ENCODE results near the gene MPC1.
A peak's percentile ranks its signal among the peaks of the same experiment; 100 is the strongest.
"Not testable (repeated sequence)": the region's sequence is repeated elsewhere in the genome, so short reads cannot be mapped to it uniquely, and the experiment has no call there.

Gene MPC1

DNA sequence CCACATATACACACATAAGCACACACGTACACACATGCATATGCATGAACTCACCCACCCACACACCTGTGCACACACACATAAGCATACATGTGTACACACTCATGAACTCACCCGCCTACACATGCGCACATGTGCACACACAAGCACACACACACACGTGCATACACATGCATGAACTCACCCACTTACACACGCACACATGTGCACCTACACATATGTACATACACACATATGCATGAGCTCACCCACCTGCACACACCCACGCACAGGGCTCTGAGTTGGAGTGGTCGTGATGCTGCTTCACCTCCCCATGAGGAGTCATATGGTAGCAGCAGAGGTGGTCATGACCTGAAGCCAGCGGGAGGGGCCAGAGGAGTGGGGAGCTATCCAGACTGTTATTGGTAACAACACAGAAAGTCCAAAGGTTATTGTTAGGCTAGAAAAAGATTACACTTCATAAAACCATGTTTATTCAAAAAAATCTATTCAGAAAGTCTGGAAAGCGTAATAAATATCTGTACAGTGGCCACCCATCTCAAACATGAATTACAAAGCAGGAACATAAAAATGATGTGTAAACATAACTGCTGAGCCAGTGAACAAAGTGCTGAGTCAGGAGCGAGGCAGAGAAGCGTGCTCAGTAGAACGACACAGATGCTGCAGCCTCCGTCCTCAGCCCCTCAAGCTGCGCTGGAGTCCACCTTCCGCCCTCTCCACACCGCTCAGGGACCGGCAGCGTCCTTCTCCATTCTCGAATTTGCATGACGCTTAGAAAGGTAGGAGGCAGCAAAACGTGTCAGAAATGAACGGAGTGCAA is 26.4 kb upstream of the MPC1 start:
- DNase-seq (ENCODE audit: low read depth in 1 of 2, low spot score in 1 of 2), result no peak

DNA sequence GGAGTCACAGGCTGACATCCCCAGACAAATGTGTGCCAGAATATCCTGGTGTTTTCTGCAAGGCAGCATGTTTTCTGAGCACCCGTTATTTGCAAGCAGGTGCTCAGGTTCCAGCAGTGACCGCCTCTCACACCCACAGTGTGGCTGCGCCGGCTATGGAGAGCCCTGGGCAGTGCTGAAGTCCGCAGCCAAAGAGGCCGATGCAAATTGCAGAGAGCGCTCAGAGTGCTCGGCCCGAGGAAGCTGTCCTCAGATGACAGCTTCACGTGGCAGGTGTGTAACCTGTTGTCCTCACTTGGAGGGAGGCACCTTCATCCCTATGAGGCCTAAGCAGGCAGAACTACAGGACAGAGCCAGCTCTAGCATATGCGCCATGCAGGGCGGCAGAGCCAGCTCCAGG is 23.5 kb upstream of the MPC1 start:
- no peak for DNase-seq (ENCODE audit: low read depth in 1 of 2, low spot score in 1 of 2)

DNA sequence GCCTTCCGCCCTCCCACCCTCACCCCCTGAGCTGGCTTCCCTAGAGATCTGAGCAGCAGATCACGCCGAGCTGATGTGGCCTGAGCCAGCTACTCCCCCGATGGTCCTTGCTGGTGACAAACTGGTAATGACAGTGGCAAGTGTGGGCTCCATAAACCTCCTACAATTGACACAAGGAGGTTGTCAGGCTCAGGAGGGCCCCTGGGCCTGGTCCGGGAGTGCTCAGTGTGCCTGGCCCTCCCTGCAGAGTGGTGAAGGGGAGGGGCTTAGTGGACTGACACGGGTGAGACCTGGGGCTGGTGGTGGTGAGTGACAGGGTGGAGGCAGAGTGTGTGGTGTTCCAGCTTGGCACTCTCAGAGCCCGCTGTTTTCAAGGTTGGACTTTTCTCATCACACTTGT is 22.6 kb upstream of the MPC1 start:
- DNase-seq (ENCODE audit: low read depth in 1 of 2, low spot score in 1 of 2), result no peak

DNA sequence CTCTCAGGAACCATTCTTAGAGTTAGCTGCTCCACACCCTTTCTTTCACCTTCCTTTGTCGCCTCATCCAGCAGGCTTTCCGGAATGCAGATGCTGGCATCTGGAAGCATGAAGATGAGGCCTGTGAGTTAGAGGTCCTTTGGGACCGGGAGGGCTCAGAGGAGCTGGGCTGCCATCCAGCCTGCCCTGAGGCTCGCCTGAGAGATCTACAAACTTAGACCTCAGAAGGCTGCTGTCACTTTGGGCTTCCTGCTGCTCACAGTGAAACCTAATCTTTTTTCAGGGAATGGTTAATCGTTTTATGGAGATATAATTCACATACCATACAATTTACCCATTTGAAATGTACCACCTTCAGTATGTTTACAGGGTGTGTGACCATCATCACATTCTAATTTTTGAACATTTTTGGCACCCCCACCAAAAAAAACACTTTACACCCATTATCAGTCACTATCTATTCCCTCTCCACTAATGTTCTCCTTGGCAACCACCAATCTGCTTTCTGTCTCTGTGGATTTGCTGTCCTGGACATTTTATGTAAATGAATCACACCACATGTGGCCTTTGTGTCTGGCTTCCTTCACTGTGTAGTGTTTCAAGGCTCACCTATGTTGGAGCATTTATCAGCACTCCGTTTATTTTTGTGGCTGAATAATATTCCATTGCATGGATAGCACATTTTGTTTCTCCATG is 20.0 kb upstream of the MPC1 start:
- DNase-seq (ENCODE audit: low read depth in 1 of 2, low spot score in 1 of 2), result no peak

DNA sequence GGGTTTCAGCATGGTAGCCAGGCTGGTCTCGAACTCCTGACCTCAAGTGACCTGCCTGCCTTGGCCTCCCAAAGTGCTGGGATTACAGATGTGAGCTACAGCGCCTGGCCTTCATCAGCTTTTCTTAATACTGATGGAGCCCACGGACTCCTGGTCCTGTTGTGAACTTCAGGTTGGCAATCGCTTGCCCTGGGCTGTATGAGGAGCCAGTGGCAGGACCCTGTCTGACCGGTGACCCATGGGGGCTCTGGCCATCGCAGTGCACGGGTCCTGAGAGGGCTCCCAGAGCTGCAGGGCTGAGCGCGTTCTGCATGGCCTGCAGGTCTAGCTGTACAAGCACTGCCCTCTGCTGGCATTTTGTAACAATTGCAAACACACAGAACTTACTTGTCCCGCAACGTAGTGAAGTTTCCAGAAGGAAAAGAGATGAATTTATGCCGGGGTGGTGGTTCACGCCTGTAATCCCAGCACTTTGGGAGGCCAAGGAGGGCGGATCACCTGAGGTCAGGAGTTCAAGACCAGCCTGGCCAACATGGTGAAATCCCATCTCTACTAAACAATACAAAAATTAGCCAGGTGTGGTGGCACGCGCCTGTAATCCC is 18.0 kb upstream of the MPC1 start:
- DNase-seq (ENCODE audit: low read depth in 1 of 2, low spot score in 1 of 2), result not testable (repeated sequence)

DNA sequence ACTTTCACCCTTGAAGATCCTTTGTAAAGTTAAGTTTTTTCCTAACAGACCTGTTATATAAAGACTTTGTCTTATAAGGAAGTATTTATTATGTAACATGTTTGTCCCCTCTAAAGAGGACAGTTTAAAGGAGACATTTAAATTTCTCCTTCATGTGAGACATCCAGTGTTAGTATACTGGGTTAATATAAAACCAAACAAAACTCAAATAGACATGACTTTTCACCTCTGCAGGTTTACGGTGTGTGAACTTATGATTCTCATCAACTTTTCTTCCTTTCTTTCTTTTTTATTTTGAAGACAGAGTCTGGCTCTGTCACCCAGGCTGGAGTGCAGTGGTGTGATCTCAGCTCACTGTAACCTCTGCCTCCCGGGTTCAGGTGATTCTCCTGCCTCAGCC is 17.4 kb upstream of the MPC1 start:
- DNase-seq (ENCODE audit: low read depth in 1 of 2, low spot score in 1 of 2), result no peak

DNA sequence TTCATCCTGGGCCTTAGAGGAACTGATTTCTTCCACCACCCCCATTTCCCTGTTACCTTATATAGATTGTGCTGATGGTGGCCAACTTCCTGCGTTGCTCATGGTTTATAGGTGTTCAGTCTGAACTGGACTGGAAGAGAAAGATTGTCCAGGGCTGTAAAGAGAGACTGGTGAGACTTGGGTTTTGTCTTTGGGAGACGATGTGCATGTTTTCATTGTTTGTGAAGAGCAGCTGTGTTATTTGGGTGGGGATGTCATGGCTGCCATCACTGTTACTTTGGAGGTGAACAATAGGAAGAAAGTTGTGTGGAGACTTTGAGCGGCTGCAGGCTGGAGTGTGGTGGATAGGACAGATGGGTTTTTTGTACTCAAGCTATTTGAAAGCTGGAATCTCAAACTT is 15.6 kb upstream of the MPC1 start:
- DNase-seq (ENCODE audit: low read depth in 1 of 2, low spot score in 1 of 2), result no peak

DNA sequence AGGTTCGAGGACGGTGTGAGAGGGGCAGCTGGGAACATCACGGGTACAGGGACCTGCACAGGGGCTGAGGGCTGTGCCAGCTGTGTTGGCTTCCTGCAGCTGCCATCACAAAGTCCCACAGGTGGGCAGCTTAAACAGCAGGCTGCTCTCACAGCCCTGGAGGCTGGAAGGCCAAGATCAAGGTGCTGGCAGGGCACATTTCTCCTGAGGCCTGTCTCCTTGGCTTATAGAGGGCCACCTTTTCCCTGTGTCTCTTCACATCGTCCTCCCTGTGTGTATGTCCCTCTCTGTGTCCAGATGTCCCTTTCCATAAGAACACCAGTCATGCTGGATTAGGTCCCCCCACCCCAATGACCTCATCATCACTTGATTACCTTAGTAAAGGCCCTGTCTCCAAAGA is 15.1 kb upstream of the MPC1 start:
- no peak for DNase-seq (ENCODE audit: low read depth in 1 of 2, low spot score in 1 of 2)

DNA sequence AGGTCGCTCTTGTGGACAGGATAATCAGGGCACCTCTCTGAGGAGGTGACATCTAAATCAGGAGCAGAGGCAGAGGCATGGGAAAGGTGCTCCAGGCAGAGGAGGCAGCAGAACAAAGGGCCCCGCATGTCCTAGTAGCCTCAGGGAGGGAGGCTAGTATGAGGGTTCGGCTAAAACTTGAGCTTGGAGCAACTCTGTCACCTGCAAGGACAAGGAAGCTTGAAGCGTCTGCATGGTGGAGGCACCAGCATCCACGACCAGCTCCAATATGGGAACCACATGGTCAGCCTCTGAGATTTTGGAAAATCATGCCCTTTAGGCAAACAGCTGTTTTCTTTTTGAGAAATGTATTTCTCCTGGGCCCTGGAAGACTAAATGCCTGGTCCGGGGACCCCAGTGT is 13.0 kb upstream of the MPC1 start:
- no peak for DNase-seq (ENCODE audit: low read depth in 1 of 2, low spot score in 1 of 2)

DNA sequence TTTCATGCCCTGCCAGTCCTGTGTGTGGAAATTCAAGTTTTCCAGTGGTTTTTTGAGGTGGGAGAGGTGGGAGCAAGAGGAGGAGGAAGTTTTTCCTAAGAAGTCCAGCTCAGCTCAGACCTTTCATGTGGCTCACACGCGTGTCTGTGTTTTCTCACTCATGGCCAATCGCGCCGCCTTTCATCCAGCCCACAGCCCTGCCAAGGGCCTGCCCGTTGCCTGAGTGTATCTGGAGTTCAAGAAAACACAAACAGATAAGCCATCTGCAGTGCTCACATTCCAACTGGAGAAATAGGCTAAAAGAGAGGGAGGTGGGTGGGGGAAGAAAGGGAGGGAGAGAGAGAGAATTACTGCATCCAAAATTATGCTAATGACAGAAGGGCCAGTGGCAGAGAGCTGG is 12.6 kb upstream of the MPC1 start:
- no peak for DNase-seq (ENCODE audit: low read depth in 1 of 2, low spot score in 1 of 2)

DNA sequence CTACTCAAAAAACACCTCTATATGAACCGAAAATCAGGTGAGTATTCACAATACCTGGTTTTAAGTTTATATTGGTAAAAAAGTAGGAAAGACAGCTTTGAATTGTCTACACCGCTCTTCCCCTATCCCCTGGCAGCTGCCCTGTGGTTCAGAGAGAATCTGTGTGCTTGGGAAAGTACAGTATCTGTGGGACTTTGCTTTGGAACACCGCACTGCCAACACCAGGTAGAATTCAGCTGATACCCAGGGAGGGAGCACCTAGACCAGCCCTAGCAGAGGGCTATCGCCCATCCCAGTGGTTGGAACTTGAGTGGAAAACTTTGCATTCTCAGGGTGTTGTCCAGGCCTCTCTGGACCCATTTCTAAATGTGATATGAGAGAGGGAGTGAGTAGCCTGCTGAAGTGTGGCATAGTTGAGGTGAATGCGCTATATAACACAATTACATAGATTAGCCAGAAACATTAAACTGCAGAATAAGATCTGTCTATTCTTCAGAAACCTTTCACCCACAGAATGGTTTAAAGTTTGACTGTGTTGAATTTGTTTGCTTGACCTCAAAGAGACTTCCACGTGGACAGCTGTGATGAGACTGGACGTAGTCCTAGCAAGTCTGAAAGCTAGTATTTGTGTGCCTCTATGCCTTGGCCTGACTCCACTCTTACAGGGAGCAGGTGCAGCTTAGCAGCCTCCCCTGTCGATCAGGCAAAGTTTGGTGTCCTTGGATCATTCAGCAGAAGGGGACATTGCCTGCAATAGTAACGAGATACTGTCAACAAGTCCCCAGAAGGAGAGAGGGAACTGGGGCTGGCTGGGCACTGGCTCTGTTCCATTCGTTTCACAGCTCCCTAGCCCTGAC is 11.5 kb upstream of the MPC1 start:
- no peak for DNase-seq (ENCODE audit: low read depth in 1 of 2, low spot score in 1 of 2)

DNA sequence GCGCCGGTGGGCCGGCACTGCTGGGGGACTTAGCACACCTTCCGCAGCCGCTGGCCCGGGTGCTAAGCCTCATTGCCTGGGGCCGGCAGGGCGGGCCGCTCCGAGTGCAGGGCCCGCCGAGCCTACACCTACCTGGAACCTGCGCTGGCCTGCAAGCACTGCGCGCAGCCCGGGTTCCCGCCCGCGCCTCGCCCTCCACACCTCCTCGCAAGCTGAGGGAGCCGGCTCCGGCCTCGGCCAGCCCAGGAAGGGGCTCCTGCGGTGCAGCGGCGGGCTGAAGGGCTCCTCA is 10.7 kb upstream of the MPC1 start:
- no peak for DNase-seq (ENCODE audit: low read depth in 1 of 2, low spot score in 1 of 2)

DNA sequence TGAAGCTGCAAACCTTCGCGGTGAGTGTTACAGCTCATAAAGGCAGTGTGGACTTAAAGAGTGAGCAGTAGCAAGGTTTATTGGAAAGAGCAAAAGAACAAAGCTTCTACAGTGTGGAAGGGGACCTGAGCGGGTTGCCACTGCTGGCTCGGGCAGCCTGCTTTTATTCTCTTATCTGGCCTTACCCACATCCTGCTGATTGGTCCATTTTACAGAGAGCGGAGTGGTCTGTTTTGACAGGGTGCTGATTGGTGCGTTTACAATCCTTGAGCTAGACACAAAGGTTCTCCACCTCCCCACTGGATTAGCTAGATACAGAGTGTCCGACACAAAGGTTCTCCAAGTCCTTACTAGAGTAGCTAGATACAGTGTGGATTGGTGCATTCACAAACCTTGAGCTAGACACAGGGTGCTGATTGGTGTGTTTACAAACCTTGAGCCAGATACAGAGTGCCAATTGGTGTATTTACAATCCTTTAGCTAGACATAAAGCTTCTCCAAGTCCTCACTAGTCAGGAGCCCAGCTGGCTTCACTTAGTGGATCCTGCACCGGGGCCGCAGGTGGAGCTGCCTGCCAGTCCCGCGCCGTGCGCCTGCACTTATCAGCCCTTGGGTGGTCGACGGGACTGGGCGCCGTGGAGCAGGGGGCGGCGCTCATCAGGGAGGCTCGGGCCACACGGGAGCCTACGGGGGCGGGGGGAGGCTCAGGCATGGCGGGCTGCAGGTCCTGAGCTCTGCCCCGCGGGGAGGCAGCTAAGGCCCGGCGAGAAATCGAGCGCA is 10.2 kb upstream of the MPC1 start:
- not testable (repeated sequence) for DNase-seq (ENCODE audit: low read depth in 1 of 2, low spot score in 1 of 2)

DNA sequence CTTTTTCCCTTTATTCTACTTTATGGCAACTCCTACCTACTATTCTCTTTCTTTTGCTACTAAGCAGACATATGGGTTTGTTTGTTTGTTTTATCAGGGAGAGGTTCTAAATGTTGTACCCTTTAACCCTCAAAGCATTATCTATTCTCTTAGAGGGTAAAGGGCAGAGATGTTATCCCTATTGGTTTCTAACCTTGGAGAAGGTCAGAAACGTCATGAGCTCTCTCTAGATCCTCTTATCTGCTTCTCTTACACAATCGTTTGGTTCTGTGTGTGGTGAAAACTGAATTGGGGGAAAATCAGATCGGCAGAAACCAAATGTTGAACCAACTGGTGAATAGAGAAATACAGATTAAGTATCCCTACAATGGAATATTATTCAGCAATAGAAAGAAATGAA is 6.4 kb upstream of the MPC1 start:
- no peak for DNase-seq (ENCODE audit: low read depth in 1 of 2, low spot score in 1 of 2)

DNA sequence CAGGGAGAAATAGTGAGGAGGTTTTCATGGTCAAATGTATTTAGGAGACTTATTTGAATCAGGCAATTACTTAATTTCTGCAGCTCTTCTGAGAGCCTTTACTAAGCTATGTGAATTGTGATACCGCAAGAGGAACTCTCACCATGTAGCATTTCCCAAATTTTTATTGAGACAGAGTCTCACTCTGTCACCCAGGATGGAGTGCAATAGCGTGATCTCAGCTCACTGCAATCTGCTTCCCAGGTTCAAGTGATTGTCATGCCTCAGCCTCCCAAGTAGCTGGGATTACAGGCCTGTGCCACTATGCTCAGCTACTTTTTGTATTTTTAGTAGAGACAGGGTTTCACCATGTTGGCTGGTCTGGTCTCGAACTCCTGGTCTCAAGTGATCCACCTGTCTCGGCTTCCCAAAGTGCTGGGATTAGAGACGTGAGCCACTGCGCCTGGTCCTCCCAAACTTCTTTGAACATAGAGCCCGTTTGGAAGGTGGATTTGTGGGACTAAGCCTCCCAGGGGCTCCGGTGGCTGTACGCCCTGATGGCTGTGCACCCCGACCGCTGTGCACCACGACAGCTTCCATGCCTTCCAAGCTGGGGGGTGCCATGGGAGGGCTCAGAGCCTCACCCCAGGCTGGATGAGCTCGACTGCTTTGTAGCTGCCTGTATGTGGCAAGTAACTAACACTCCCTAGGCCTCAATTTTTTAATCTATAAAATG is 5.7 kb upstream of the MPC1 start:
- DNase-seq (ENCODE audit: low read depth in 1 of 2, low spot score in 1 of 2), result no peak

DNA sequence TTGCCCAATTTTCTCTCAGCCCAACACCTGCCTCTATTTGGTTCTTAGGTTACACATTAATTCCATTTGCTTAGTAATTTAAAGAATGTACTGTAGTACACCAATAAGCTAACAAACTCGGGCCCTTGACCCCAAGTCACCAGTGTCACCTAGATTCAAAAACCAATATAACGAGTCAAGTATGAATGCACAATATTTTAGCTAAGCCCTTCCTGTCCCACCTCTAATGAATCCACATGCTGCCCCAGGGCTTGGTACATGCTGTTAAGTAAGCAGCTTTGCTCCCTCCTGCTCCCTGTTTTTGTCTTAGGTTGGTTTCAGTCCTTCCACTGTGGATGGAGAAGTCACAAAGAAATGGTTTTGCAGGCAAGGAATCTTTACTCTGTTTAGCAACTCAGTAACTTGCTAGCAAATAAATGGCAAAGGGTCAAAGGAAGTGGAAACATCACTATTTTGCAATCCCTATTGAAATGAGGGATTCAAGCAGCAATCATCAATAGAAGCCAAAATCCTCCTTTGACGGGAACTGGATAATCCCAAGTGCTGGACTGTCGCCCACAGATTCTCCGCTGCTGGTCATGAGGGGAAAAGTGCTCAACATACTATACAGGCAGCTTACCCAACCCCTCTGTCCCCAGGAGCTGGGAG is 5.0 kb upstream of the MPC1 start:
- no peak for DNase-seq (ENCODE audit: low read depth in 1 of 2, low spot score in 1 of 2)

DNA sequence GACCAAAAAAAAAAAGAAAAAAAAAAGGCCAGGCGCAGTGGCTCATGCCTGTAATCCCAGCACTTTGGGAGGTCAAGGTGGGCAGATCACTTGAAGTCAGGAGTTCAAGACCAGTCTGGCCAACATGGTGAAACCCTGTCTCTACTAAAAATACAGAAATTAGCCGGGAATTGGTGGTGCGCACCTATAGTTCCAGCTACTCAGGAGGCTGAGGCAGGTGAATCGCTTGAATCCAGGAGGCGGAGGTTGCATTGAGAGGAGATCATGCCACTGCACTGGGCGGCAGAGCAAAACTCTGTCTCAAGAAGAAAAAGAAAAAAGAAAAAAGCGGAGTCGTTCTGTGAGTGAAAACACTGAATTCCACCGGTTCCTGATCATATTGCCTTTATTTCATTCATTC is 4.4 kb upstream of the MPC1 start:
- not testable (repeated sequence) for DNase-seq (ENCODE audit: low read depth in 1 of 2, low spot score in 1 of 2)

DNA sequence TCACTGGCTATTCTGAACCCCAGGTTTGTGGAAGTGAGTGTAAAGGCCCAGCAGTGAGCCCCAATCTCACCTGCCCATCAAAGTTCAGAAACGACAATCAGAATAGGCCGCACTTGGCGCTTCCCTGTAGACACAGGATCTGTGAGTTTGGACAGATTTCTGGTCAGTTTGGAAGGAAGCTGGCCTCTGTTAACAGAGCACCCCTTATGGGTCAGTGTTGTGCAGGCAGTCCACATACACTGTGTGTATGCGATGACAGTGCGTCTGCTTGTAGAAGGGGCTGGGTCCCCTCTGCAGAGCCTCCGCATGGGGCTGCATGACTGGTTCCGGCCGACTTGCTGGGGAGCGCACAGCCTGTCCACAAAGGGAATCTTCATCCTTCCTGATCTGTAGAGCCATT is 3.4 kb upstream of the MPC1 start:
- no peak for DNase-seq (ENCODE audit: low read depth in 1 of 2, low spot score in 1 of 2)

DNA sequence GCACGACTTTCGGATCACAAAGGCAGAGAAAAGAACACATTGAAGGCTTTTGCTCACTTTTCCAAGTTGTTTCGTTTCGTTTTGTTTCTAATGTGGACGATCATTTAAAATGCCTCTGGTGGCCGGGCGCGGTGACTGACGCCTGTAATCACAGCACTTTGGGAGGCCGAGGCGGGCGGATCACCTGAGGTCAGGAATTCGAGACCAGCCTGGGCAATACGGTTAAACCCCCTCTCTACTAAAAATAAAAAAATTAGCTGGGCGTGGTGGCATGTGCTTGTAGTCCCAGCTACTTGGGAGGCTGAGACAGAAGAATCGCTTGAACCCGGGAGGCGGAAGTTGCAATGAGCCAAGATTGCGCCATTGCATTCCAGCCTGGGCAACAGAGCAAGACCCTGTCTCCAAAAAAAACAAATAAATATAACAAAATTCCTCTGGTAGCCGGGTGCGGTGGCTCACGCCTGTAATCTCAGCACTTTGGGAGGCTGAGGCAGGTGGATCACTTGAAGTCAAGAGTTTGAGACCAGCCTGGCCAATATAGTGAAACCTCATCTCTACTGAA is 1.1 kb upstream of the MPC1 start:
- peak in 1 of 2 donors; percentile 12 for DNase-seq (ENCODE audit: low read depth in 1 of 2, low spot score in 1 of 2)

Data from activated T-helper 1 cell treated with anti-CD3 and anti-CD28 coated beads, Interleukin-2, amount 50 U/mL, for 16 hours (primary cell).